ENCODE measurements around the gene KHK. TPM values are rescaled to one million over a fixed set of nuclear protein-coding genes. Genes with fewer than 3 reads are reported as not detected.

KHK gene
- total RNA-seq, 4 donors from 2014 or later = 0.44 to 2.3 (median 1.7) TPM

GRCh38 chr2:27136751-27137150 lies 50.2 kb downstream of the KHK start:
- intact Hi-C loops (cut with DNase I) = loop anchor here (5.0 kb wide), 1 partner anchor 71 kb away; no protein-coding TSS in a partner anchor
- Histone ChIP-seq H3K27me3 (no peaks in the 10 kb centered on the region), H3K4me3 (replicated peaks in 1 of 3) (no peak overlapping the region), H3K36me3 (peaks cover 0 to 9% of the 10 kb centered on the region in 2 donors), H3K27ac (no peak overlapping the region), H3K4me1 (peaks cover 10 to 12% of the 10 kb centered on the region in 2 donors), H3K9me3 (no peaks in the 10 kb centered on the region)
- no peak for DNase-seq
- 91% methylated on average over 7 of the region's 7 CpGs for WGBS, 2 donors
- TF ChIP-seq CTCF (IDR thresholded peaks at IDR 0.05) (no peak), POLR2A (IDR thresholded peaks at IDR 0.05) (no peak)

- H3K27ac ChIP-seq = no peak overlapping the region
- no peak for DNase-seq
- TF ChIP-seq POLR2A (IDR thresholded peaks at IDR 0.05) (no peak), CTCF (IDR thresholded peaks at IDR 0.05) (no peak)
- WGBS, 2 donors = 90 to 92% methylated on average over 10 to 11 of the region's 21 CpGs
- peaks cover 0 to 2% of the 10 kb centered on the region in 2 donors for H3K36me3 ChIP-seq
- H3K27me3 ChIP-seq = no peaks in the 10 kb centered on the region
- peaks cover 10 to 12% of the 10 kb centered on the region in 2 donors for H3K4me1 ChIP-seq
- no peak overlapping the region for H3K4me3 ChIP-seq (replicated peaks in 1 of 3)
- no peaks in the 10 kb centered on the region for H3K9me3 ChIP-seq
- intact Hi-C loops (cut with DNase I) = loop anchor here (5.0 kb wide), 1 partner anchor 70 kb away; no protein-coding TSS in a partner anchor
These were observed 50.9 kb downstream of the KHK start for GRCh38 chr2:27137322-27137935.

- Histone ChIP-seq H3K9me3 (no peaks in the 10 kb centered on the region), H3K27ac (no peak overlapping the region), H3K36me3 (no peaks in the 10 kb centered on the region), H3K27me3 (no peaks in the 10 kb centered on the region), H3K4me1 (peaks cover 7 to 8% of the 10 kb centered on the region in 2 donors), H3K4me3 (replicated peaks in 1 of 3) (no peak overlapping the region)
- intact Hi-C loops (cut with DNase I) = loop anchor here (5.0 kb wide), 1 partner anchor 69 kb away; no protein-coding TSS in a partner anchor
- DNase-seq = no peak
- TF ChIP-seq POLR2A (IDR thresholded peaks at IDR 0.05) = no peak
- TF ChIP-seq CTCF (IDR thresholded peaks at IDR 0.05) = no peak
- 71 to 75% methylated on average over 6 to 7 of the region's 7 CpGs for WGBS, 2 donors
These were observed 51.5 kb downstream of the KHK start for GRCh38 chr2:27138111-27138510.

- no peak for DNase-seq
- no peak for TF ChIP-seq POLR2A (IDR thresholded peaks at IDR 0.05)
- no peak for TF ChIP-seq CTCF (IDR thresholded peaks at IDR 0.05)
- H3K36me3 ChIP-seq = no peaks in the 10 kb centered on the region
- H3K27me3 ChIP-seq = no peaks in the 10 kb centered on the region
- intact Hi-C loops (cut with DNase I) = loop anchor here (5.0 kb wide), 1 partner anchor 68 kb away; no protein-coding TSS in a partner anchor
- H3K4me3 ChIP-seq (replicated peaks in 1 of 3) = no peak within 1 kb of the TSS
- no peak within 1 kb of the TSS for H3K27ac ChIP-seq
- WGBS, 2 donors = 70 to 79% methylated on average over 4 of the region's 4 CpGs
- H3K4me1 ChIP-seq = no peaks in the 10 kb centered on the region
- no peaks in the 10 kb centered on the region for H3K9me3 ChIP-seq
These were observed 52.7 kb downstream of the KHK start, which contains the start of gene PRR30 for GRCh38 chr2:27139310-27139709. TSS of gene PRR30 (minus strand) at chr2:27139410. CDS start at chr2:27138329, 1,081 bp downstream.

GRCh38 chr2:27143285-27143684 lies 56.7 kb downstream of the KHK start:
- H3K27me3 ChIP-seq = no peaks in the 10 kb centered on the region
- H3K36me3 ChIP-seq = no peaks in the 10 kb centered on the region
- DNase-seq = no peak
- no peak overlapping the region for H3K4me3 ChIP-seq (replicated peaks in 1 of 3)
- H3K27ac ChIP-seq = no peak overlapping the region
- no peaks in the 10 kb centered on the region for H3K9me3 ChIP-seq
- intact Hi-C loops (cut with DNase I) = no loop called here
- no peaks in the 10 kb centered on the region for H3K4me1 ChIP-seq
- TF ChIP-seq POLR2A (IDR thresholded peaks at IDR 0.05) = no peak
- TF ChIP-seq CTCF (IDR thresholded peaks at IDR 0.05) = no peak
- 87 to 88% methylated on average over 1 of the region's 1 CpG for WGBS, 2 donors
